Neural progenitor cell (in vitro differentiated cells): ENCODE measurements around the gene SLC24A4.

Experiments
- CTCF ChIP-seq: fragments of 200-600 bp; sonication (generic); IDR thresholded peaks from 2 replicates; pipeline ENCODE4 v1.5.1; 2017; ENCODE audit warnings: antibody characterized with exemption, mild to moderate bottlenecking
- EZH2 ChIP-seq: fragments of 200-600 bp; sonication (generic); IDR thresholded peaks from 2 replicates; pipeline ENCODE4 v1.6.1; 2017; ENCODE audit warnings: antibody characterized with exemption, mild to moderate bottlenecking, moderate library complexity
- EZH2phosphoT487 ChIP-seq: fragments of 200-600 bp; sonication (generic); IDR thresholded peaks from 2 replicates; pipeline ENCODE4 v1.6.1; 2017; ENCODE audit warnings: antibody characterized with exemption

- TF ChIP-seq CTCF = no peak
- TF ChIP-seq EZH2phosphoT487 = no peak
- no peak for TF ChIP-seq EZH2
Observed at GRCh38 chr14:92502541-92503286, 179.7 kb downstream of the SLC24A4 start.
